Measurements from ENCODE around the gene CDC20B. TPM values are rescaled to one million over a fixed set of nuclear protein-coding genes. Genes with fewer than 3 reads are reported as not detected.

Gene CDC20B
- total and polyA plus RNA-seq, 2 donors from 2014 or later: 0.88 TPM; not detected in 1

DNA sequence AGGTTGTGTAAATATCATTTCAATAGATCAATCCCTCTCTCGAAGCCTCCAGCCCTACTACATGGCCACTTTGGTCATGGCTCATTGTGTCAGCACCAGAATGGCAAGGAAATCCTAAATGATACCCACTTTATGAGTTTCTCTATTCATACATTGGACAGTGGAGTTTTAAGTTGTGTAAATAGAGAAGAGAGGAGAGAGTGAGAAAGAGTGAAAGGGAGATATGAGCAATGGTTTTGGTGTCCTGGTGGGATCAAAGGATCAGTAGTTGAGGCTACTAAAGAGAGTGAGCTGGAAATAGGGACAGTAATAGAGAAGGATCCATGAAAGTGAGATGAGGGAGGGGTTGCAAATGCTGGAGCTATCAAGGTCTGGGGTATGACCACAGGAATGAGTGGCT lies 102.0 kb downstream of the CDC20B start:
- no peak overlapping the region for H3K4me3 ChIP-seq (ENCODE audit: low read length in 3 of 3)
- H3K36me3 ChIP-seq (ENCODE audit: control insufficient read depth in 2 of 3, insufficient read depth in 3 of 3, low read length in 3 of 3): no peaks in the 10 kb centered on the region
- no peaks in the 10 kb centered on the region for H3K9me3 ChIP-seq (ENCODE audit: control insufficient read depth in 2 of 3, insufficient read depth in 1 of 3, low read length in 3 of 3)
- DNase-seq: no peak
- H3K27me3 ChIP-seq (ENCODE audit: control insufficient read depth, insufficient read depth, low read length): no peaks in the 10 kb centered on the region
- H3K9ac ChIP-seq (ENCODE audit: low read length in 3 of 3): no peak overlapping the region
- no peak overlapping the region for H3K27ac ChIP-seq (ENCODE audit: low read depth in 2 of 2, low read length in 2 of 2)
- H3K4me1 ChIP-seq (ENCODE audit: control insufficient read depth in 2 of 3, insufficient read depth in 2 of 3, low read depth in 1 of 3, low read length in 3 of 3): no peaks in the 10 kb centered on the region
- intact Hi-C loops (cut with DNase I): no loop called here
- TF ChIP-seq, protein P1, sequence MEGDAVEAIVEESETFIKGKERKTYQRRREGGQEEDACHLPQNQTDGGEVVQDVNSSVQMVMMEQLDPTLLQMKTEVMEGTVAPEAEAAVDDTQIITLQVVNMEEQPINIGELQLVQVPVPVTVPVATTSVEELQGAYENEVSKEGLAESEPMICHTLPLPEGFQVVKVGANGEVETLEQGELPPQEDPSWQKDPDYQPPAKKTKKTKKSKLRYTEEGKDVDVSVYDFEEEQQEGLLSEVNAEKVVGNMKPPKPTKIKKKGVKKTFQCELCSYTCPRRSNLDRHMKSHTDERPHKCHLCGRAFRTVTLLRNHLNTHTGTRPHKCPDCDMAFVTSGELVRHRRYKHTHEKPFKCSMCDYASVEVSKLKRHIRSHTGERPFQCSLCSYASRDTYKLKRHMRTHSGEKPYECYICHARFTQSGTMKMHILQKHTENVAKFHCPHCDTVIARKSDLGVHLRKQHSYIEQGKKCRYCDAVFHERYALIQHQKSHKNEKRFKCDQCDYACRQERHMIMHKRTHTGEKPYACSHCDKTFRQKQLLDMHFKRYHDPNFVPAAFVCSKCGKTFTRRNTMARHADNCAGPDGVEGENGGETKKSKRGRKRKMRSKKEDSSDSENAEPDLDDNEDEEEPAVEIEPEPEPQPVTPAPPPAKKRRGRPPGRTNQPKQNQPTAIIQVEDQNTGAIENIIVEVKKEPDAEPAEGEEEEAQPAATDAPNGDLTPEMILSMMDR (IDR thresholded peaks at IDR 0.05; ENCODE audit: borderline replicate concordance, extremely low read depth, insufficient read depth): no peak
- no peak for FAIRE-seq

DNA sequence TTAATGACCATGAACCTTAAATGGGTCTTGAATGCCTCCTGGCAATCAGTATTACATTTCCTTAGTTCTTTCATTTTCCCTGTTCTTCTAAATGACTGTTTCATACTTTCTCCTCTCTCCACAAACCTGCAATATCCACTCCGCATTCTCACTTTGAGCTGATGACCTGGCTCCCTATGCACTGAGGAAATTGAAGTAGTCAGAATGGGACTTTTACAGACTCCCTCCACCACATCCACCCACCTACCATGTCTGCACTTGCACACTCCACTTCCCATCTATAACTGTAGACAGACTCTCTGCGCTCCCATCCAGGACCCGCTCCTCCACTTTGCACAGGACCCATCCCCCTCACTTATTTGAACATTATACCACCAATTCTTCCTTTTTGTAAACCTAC lies 106.7 kb downstream of the CDC20B start:
- intact Hi-C loops (cut with DNase I): no loop called here

DNA sequence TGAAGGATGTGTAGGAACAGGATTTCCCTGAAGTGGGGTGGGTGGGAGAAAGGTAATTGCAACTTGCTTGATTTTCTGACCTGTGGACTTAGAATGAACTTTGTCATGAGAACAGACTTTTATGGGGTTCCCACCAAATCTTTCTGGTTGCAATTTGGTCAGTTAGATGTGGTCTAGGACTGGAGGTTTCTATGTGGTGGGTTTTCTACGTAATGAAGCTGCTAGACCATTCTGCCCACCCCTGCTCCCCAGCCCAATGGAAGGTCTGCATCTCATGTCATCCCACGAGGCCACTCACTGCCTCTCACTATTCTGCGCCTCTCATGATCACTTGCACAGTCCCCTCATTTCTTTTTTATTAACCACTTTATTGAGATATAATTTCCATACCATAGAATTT lies 108.5 kb downstream of the CDC20B start:
- Histone ChIP-seq H3K9ac (ENCODE audit: low read length in 3 of 3) (no peak overlapping the region), H3K27ac (ENCODE audit: low read depth in 2 of 2, low read length in 2 of 2) (no peak overlapping the region), H3K36me3 (ENCODE audit: control insufficient read depth in 2 of 3, insufficient read depth in 3 of 3, low read length in 3 of 3) (no peaks in the 10 kb centered on the region), H3K27me3 (ENCODE audit: control insufficient read depth, insufficient read depth, low read length) (no peaks in the 10 kb centered on the region), H3K9me3 (ENCODE audit: control insufficient read depth in 2 of 3, insufficient read depth in 1 of 3, low read length in 3 of 3) (no peaks in the 10 kb centered on the region), H3K4me3 (ENCODE audit: low read length in 3 of 3) (no peak overlapping the region), H3K4me1 (ENCODE audit: control insufficient read depth in 2 of 3, insufficient read depth in 2 of 3, low read depth in 1 of 3, low read length in 3 of 3) (no peaks in the 10 kb centered on the region)
- intact Hi-C loops (cut with DNase I): no loop called here
- DNase-seq (no peak), FAIRE-seq (no peak)
- TF ChIP-seq, protein P1 (IDR thresholded peaks at IDR 0.05; ENCODE audit: borderline replicate concordance, extremely low read depth, insufficient read depth): no peak

More for the DNA sequence above, 106.7 kb downstream of the CDC20B start:
- Histone ChIP-seq H3K4me3 (ENCODE audit: low read length in 3 of 3) (no peak overlapping the region), H3K4me1 (ENCODE audit: control insufficient read depth in 2 of 3, insufficient read depth in 2 of 3, low read depth in 1 of 3, low read length in 3 of 3) (no peaks in the 10 kb centered on the region), H3K27me3 (ENCODE audit: control insufficient read depth, insufficient read depth, low read length) (no peaks in the 10 kb centered on the region), H3K36me3 (ENCODE audit: control insufficient read depth in 2 of 3, insufficient read depth in 3 of 3, low read length in 3 of 3) (no peaks in the 10 kb centered on the region), H3K9me3 (ENCODE audit: control insufficient read depth in 2 of 3, insufficient read depth in 1 of 3, low read length in 3 of 3) (no peaks in the 10 kb centered on the region), H3K27ac (ENCODE audit: low read depth in 2 of 2, low read length in 2 of 2) (no peak overlapping the region), H3K9ac (ENCODE audit: low read length in 3 of 3) (no peak overlapping the region)
- TF ChIP-seq, protein P1 (IDR thresholded peaks at IDR 0.05; ENCODE audit: borderline replicate concordance, extremely low read depth, insufficient read depth): no peak
- DNase-seq: no peak
- no peak for FAIRE-seq

DNA sequence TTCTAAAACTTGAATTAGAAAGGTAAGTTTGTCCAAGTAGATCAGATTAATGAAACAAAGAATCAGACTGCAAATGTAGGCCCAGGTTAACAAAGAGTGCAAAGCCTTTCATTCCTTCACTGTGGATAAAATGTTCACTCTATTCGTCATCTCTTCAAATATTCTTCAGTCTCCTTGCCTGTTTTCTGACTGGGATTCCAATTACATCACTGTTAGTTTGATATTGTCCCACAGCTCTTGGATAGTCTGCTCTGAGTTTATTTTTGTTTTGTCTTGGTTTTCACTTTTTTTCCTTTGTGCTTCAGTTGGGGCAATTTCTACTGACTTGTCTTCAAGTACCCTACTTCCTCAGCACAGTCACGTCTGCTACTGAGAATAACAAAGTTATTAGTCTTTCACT lies 109.1 kb downstream of the CDC20B start:
- no peak overlapping the region for H3K27ac ChIP-seq (ENCODE audit: low read depth in 2 of 2, low read length in 2 of 2)
- H3K9me3 ChIP-seq (ENCODE audit: control insufficient read depth in 2 of 3, insufficient read depth in 1 of 3, low read length in 3 of 3): no peaks in the 10 kb centered on the region
- H3K4me1 ChIP-seq (ENCODE audit: control insufficient read depth in 2 of 3, insufficient read depth in 2 of 3, low read depth in 1 of 3, low read length in 3 of 3): no peaks in the 10 kb centered on the region
- TF ChIP-seq, protein P1 (IDR thresholded peaks at IDR 0.05; ENCODE audit: borderline replicate concordance, extremely low read depth, insufficient read depth): no peak
- H3K9ac ChIP-seq (ENCODE audit: low read length in 3 of 3): no peak overlapping the region
- no peak for FAIRE-seq
- no peak overlapping the region for H3K4me3 ChIP-seq (ENCODE audit: low read length in 3 of 3)
- no peaks in the 10 kb centered on the region for H3K27me3 ChIP-seq (ENCODE audit: control insufficient read depth, insufficient read depth, low read length)
- no peak for DNase-seq
- no peaks in the 10 kb centered on the region for H3K36me3 ChIP-seq (ENCODE audit: control insufficient read depth in 2 of 3, insufficient read depth in 3 of 3, low read length in 3 of 3)
- intact Hi-C loops (cut with DNase I): no loop called here
